Spinal cord (tissue), 10 donors: ENCODE measurements around the gene JMJD8. TPM values are rescaled to one million over a fixed set of nuclear protein-coding genes. Genes with fewer than 3 reads are reported as not detected.
"Not testable (repeated sequence)": the region's sequence is repeated elsewhere in the genome, so short reads cannot be mapped to it uniquely, and the experiment has no call there.

Source experiments
- DNase-seq, 6 donors: peaks; one replicate each; pipeline versions ENCODE4 v3.0.0 to v3.0.0-alpha.2; 2013 to 2015; ENCODE audit warnings: low spot score in 6 of 6, low read depth in 4 of 6
- H3K27ac ChIP-seq: one replicate; pipeline ENCODE4 v1.5.1; 2013; ENCODE audit warnings: low read depth, low read length, control low read depth
- H3K27me3 ChIP-seq: one replicate; pipeline ENCODE4 v1.6.1; 2013; ENCODE audit warnings: low read length; ENCODE audit not compliant: control insufficient read depth, insufficient read depth
- H3K36me3 ChIP-seq: one replicate; pipeline ENCODE4 v1.6.1; 2013; ENCODE audit warnings: low read length; ENCODE audit not compliant: control insufficient read depth, insufficient read depth
- H3K4me1 ChIP-seq: one replicate; pipeline ENCODE4 v1.6.1; 2013; ENCODE audit warnings: low read length; ENCODE audit not compliant: control insufficient read depth, insufficient read depth
- H3K4me3 ChIP-seq: one replicate; pipeline ENCODE4 v1.5.1; 2013; ENCODE audit warnings: low read depth, low read length, control low read depth
- H3K9me3 ChIP-seq: one replicate; pipeline ENCODE4 v1.6.1; 2013; ENCODE audit warnings: low read length; ENCODE audit not compliant: control insufficient read depth, insufficient read depth
- WGBS: methylation state at CpG from one replicate; pipeline ENCODE4 v1.1.5; 2013; ENCODE audit warnings: missing lambda C conversion rate; ENCODE audit not compliant: insufficient coverage; 5-methylcytosine and 5-hydroxymethylcytosine counted together
- polyA plus RNA-seq, 2 donors: library from polyadenylated mRNA; unstranded; fragments of 120-200 nt; gene quantifications; one replicate each; pipeline ENCODE4 v1.2.1, GENCODE V29; 2013; ENCODE audit not compliant: insufficient read length in 2 of 2
- total RNA-seq, 2 donors: library from RNA; depleted of rRNA in 1 of 2; stranded (reverse); fragments of 120-200 nt in 1 of 2; fragments of >200 nt in 1 of 2; gene quantifications; one replicate each; pipeline versions ENCODE4 v1.2.3 to v1.2.4, GENCODE V29; 2013 to 2014
- donor health status: healthy.

Gene JMJD8
- total and polyA plus RNA-seq, 4 donors, result 24.3 to 71.9 (median 52.7) TPM

- DNase-seq, result no peak
- Histone ChIP-seq H3K4me1 (peaks cover 37% of the 10 kb centered on the region), H3K27ac (no peak overlapping the region), H3K4me3 (no peak overlapping the region), H3K9me3 (no peaks in the 10 kb centered on the region), H3K27me3 (peaks cover 20% of the 10 kb centered on the region), H3K36me3 (peaks cover 63% of the 10 kb centered on the region)
- 57% methylated on average over 19 of the region's 22 CpGs for WGBS
Measured at GRCh38 chr16:693364-693763, 9.2 kb upstream of the JMJD8 start.

- H3K27me3 ChIP-seq, result peaks cover 20% of the 10 kb centered on the region
- no CpG with 5 or more reads among the region's 10 CpGs for WGBS
- no peak overlapping the region for H3K27ac ChIP-seq
- no peak overlapping the region for H3K4me3 ChIP-seq
- H3K4me1 ChIP-seq, result peaks cover 37% of the 10 kb centered on the region
- peaks cover 67% of the 10 kb centered on the region for H3K36me3 ChIP-seq
- DNase-seq, result no peak
- H3K9me3 ChIP-seq, result no peaks in the 10 kb centered on the region
Measured at GRCh38 chr16:692356-693108, 8.4 kb upstream of the JMJD8 start.

GRCh38 chr16:691242-691641 is 7.1 kb upstream of the JMJD8 start:
- peaks cover 45% of the 10 kb centered on the region for H3K4me1 ChIP-seq
- not testable (repeated sequence) for H3K9me3 ChIP-seq, H3K4me3 ChIP-seq, H3K27ac ChIP-seq, DNase-seq
- 88% methylated on average over 12 of the region's 16 CpGs for WGBS
- peaks cover 20% of the 10 kb centered on the region for H3K27me3 ChIP-seq
- H3K36me3 ChIP-seq, result peaks cover 67% of the 10 kb centered on the region

GRCh38 chr16:689175-689897 is 5.2 kb upstream of the JMJD8 start:
- 88% methylated on average over 24 of the region's 26 CpGs for WGBS
- H3K27me3 ChIP-seq, result peaks cover 6% of the 10 kb centered on the region

GRCh38 chr16:687499-687898 is 3.4 kb upstream of the JMJD8 start:
- 91% methylated on average over 19 of the region's 19 CpGs for WGBS
- Histone ChIP-seq H3K36me3 (peaks cover 65% of the 10 kb centered on the region), H3K9me3 (no peaks in the 10 kb centered on the region), H3K4me3 (no peak overlapping the region), H3K27me3 (peaks cover under 1% of the 10 kb centered on the region), H3K27ac (no peak overlapping the region), H3K4me1 (peaks cover 63% of the 10 kb centered on the region)
- DNase-seq, result no peak

More at GRCh38 chr16:689175-689897, 5.2 kb upstream of the JMJD8 start:
- H3K9me3 ChIP-seq, result no peaks in the 10 kb centered on the region
- peaks cover 68% of the 10 kb centered on the region for H3K36me3 ChIP-seq
- no peak overlapping the region for H3K27ac ChIP-seq
- H3K4me1 ChIP-seq, result peaks cover 49% of the 10 kb centered on the region
- H3K4me3 ChIP-seq, result peak overlapping the region; percentile 81
- DNase-seq, result no peak

GRCh38 chr16:686459-687260 is 2.5 kb upstream of the JMJD8 start:
- no peak for DNase-seq
- H3K27me3 ChIP-seq, result no peaks in the 10 kb centered on the region
- no peaks in the 10 kb centered on the region for H3K9me3 ChIP-seq
- H3K4me1 ChIP-seq, result peaks cover 71% of the 10 kb centered on the region
- H3K27ac ChIP-seq, result no peak overlapping the region
- no peak overlapping the region for H3K4me3 ChIP-seq
- peaks cover 73% of the 10 kb centered on the region for H3K36me3 ChIP-seq
- 95% methylated on average over 51 of the region's 51 CpGs for WGBS

GRCh38 chr16:685967-686366 is 1.8 kb upstream of the JMJD8 start:
- Histone ChIP-seq H3K27ac (no peak overlapping the region), H3K36me3 (peaks cover 80% of the 10 kb centered on the region), H3K9me3 (no peaks in the 10 kb centered on the region), H3K27me3 (no peaks in the 10 kb centered on the region), H3K4me1 (peaks cover 78% of the 10 kb centered on the region), H3K4me3 (no peak overlapping the region)
- WGBS, result 77% methylated on average over 10 of the region's 10 CpGs
- no peak for DNase-seq

GRCh38 chr16:684961-685696 is 995 bp upstream of the JMJD8 start:
- H3K27ac ChIP-seq, result no peak overlapping the region
- H3K4me1 ChIP-seq, result peaks cover 75% of the 10 kb centered on the region
- DNase-seq, result no peak
- no peak overlapping the region for H3K4me3 ChIP-seq
- no peaks in the 10 kb centered on the region for H3K27me3 ChIP-seq
- 95% methylated on average over 61 of the region's 61 CpGs for WGBS
- no peaks in the 10 kb centered on the region for H3K9me3 ChIP-seq
- H3K36me3 ChIP-seq, result peaks cover 84% of the 10 kb centered on the region
